Neutrophil (primary cell): ENCODE measurements around the gene BCL2L2.

Experiments used
- H3K27ac ChIP-seq: fragments of 200-600 bp; sonication (generic); 2 replicates; pipeline ENCODE4 v1.5.1; 2016; ENCODE audit warnings: mild to moderate bottlenecking, moderate library complexity
- H3K27me3 ChIP-seq: fragments of 200-600 bp; sonication (generic); 2 replicates; pipeline ENCODE4 v1.6.0; 2016; ENCODE audit warnings: mild to moderate bottlenecking
- H3K36me3 ChIP-seq: fragments of 200-600 bp; sonication (generic); 2 replicates; pipeline ENCODE4 v1.5.1; 2017
- H3K4me1 ChIP-seq, 2 experiments: fragments of 200-600 bp in 1 of 2; sonication (generic) in 1 of 2; 1 replicate in 1 of 2; 2 replicates in 1 of 2; pipeline versions ENCODE4 v1.5.1 to v1.6.1; 2013 to 2016; ENCODE audit warnings: low read depth in 1 of 2, low read length in 1 of 2, mild to moderate bottlenecking in 1 of 2, moderate library complexity in 1 of 2; ENCODE audit not compliant: control insufficient read depth in 1 of 2, insufficient read depth in 1 of 2
- H3K4me3 ChIP-seq, 2 experiments: fragments of 200-600 bp in 1 of 2; sonication (generic) in 1 of 2; 1 replicate in 1 of 2; 2 replicates in 1 of 2; pipeline ENCODE4 v1.5.1; 2013 to 2016; ENCODE audit warnings: low read depth in 1 of 2, low read length in 1 of 2, mild to moderate bottlenecking in 1 of 2, moderate library complexity in 1 of 2
- H3K9me3 ChIP-seq: fragments of 200-600 bp; sonication (generic); 2 replicates; pipeline ENCODE4 v1.5.1; 2016
- TF ChIP-seq, protein P1 (sequence below): fragments of 200-600 bp; sonication (generic); IDR thresholded peaks from 2 replicates; pipeline ENCODE4 v1.5.1; 2016; ENCODE audit warnings: antibody characterized with exemption

BCL2L2 gene

DNA sequence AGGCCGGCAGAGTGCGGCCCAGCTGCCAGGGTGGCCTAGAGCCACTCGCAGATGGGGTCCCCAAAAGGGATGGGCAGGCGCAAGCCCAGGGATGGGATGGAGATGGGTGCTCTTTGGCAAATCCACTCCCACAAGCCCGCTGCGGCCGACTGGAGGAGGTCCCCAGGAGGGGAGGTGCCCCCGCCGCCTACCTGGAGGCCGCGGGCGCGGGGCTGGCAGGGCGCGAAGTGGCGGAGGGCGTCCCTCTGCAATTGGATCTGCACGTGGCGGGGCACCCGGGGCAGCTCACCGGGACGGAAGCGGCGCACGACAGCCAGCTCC lies 4.7 kb upstream of the BCL2L2 start:
- Histone ChIP-seq H3K4me3 (peak overlapping the region; percentile 94 to 99), H3K4me1 (peaks cover 31 to 52% of the 10 kb centered on the region in 2 experiments), H3K27ac (peak overlapping the region; percentile 99), H3K27me3 (no peaks in the 10 kb centered on the region), H3K36me3 (peaks cover 14% of the 10 kb centered on the region), H3K9me3 (no peaks in the 10 kb centered on the region)
- TF ChIP-seq, protein P1, sequence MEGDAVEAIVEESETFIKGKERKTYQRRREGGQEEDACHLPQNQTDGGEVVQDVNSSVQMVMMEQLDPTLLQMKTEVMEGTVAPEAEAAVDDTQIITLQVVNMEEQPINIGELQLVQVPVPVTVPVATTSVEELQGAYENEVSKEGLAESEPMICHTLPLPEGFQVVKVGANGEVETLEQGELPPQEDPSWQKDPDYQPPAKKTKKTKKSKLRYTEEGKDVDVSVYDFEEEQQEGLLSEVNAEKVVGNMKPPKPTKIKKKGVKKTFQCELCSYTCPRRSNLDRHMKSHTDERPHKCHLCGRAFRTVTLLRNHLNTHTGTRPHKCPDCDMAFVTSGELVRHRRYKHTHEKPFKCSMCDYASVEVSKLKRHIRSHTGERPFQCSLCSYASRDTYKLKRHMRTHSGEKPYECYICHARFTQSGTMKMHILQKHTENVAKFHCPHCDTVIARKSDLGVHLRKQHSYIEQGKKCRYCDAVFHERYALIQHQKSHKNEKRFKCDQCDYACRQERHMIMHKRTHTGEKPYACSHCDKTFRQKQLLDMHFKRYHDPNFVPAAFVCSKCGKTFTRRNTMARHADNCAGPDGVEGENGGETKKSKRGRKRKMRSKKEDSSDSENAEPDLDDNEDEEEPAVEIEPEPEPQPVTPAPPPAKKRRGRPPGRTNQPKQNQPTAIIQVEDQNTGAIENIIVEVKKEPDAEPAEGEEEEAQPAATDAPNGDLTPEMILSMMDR = no peak

- H3K27ac ChIP-seq = peak within 1 kb of the TSS; percentile 99
- no peaks in the 10 kb centered on the region for H3K27me3 ChIP-seq
- H3K4me1 ChIP-seq = peaks cover 34 to 58% of the 10 kb centered on the region in 2 experiments
- TF ChIP-seq, protein P1 = no peak
- peak within 1 kb of the TSS; percentile 94 to 99 for H3K4me3 ChIP-seq
- peaks cover 8% of the 10 kb centered on the region for H3K36me3 ChIP-seq
- H3K9me3 ChIP-seq = no peaks in the 10 kb centered on the region
Measured at GRCh38 chr14:23302290-23303225, 4.1 kb upstream of the BCL2L2 start, which contains the start of gene PPP1R3E. TSS of gene PPP1R3E (minus strand) at chr14:23302859. CDS start at chr14:23302576, 283 bp downstream.

DNA sequence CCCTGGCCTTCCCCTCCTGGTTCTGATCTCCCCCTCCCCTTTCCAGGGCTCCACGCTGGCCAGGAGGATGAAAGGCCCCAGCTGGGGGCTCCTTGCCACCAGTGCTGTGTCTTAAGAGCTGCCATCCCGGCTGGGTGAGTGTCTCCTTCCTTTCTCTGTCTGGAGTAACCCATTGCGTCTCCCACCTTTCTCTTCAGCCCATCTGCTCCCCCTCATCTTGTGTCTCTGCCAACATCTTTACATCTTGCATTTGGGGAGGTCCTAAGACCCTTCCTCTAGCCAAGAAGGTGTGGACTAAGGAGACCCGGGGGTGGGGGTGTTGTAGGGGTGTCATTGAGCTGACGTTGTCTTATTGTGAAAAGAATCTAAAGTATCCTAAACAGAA lies 505 bp downstream of the BCL2L2 start:
- no peaks in the 10 kb centered on the region for H3K9me3 ChIP-seq
- H3K4me3 ChIP-seq = peak overlapping the region; percentile 46 to 50
- H3K36me3 ChIP-seq = peaks cover 8% of the 10 kb centered on the region
- H3K4me1 ChIP-seq = peaks cover 28% of the 10 kb centered on the region in 2 experiments
- peak overlapping the region; percentile 61 for H3K27ac ChIP-seq
- H3K27me3 ChIP-seq = no peaks in the 10 kb centered on the region
- TF ChIP-seq, protein P1 = no peak

GRCh38 chr14:23307687-23308644 lies 1.3 kb downstream of the BCL2L2 start:
- H3K9me3 ChIP-seq = no peaks in the 10 kb centered on the region
- H3K27me3 ChIP-seq = no peaks in the 10 kb centered on the region
- peaks cover 22 to 25% of the 10 kb centered on the region in 2 experiments for H3K4me1 ChIP-seq
- peaks cover 8% of the 10 kb centered on the region for H3K36me3 ChIP-seq
- H3K27ac ChIP-seq = peak overlapping the region; percentile 61
- TF ChIP-seq, protein P1 = no peak
- H3K4me3 ChIP-seq = no peak overlapping the region

- H3K9me3 ChIP-seq = no peaks in the 10 kb centered on the region
- TF ChIP-seq, protein P1 = no peak
- peaks cover 8% of the 10 kb centered on the region for H3K36me3 ChIP-seq
- H3K4me3 ChIP-seq = no peak overlapping the region
- peaks cover 20 to 23% of the 10 kb centered on the region in 2 experiments for H3K4me1 ChIP-seq
- H3K27me3 ChIP-seq = no peaks in the 10 kb centered on the region
- H3K27ac ChIP-seq = no peak overlapping the region
Measured at GRCh38 chr14:23308721-23309445, 2.2 kb downstream of the BCL2L2 start.
